ENCODE results near the gene DDC.

The DDC gene

DNA sequence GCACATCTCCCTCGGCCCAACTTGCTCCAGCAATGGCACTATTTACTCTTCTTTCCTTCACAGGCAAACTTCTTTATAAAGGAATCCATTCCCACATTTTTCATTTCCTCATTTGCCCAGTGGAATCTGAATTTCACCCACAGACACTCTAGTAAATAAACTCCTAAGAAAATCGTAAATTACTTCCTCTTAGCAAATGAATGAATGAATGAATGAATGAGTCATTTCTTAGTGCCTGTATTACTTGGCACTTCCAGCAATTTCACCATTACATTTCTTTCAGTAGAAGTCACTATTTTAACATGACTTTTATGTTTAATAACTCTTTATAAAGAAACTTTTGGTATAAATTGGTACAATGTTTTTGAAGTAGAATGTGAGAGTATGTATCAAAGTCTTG is 55.7 kb downstream of the DDC start:
- Histone ChIP-seq H3K27ac (no peak overlapping the region), H3K4me2 (ENCODE audit: low read length) (no peak overlapping the region), H3K4me3 (ENCODE audit: low read depth, low read length) (no peak overlapping the region), H3K9me3 (ENCODE audit: control insufficient read depth, low read length) (no peaks in the 10 kb centered on the region), H3K79me2 (no peaks in the 10 kb centered on the region), H3K27me3 (ENCODE audit: control insufficient read depth, insufficient read depth, low read length) (no peaks in the 10 kb centered on the region), H3K4me1 (peaks cover 10% of the 10 kb centered on the region), H2AFZ (no peak overlapping the region), H3K9ac (no peak overlapping the region), H3K36me3 (ENCODE audit: control insufficient read depth, insufficient read depth, low read length) (no peaks in the 10 kb centered on the region)
- TF ChIP-seq CTCF (IDR thresholded peaks at IDR 0.05), result no peak

DNA sequence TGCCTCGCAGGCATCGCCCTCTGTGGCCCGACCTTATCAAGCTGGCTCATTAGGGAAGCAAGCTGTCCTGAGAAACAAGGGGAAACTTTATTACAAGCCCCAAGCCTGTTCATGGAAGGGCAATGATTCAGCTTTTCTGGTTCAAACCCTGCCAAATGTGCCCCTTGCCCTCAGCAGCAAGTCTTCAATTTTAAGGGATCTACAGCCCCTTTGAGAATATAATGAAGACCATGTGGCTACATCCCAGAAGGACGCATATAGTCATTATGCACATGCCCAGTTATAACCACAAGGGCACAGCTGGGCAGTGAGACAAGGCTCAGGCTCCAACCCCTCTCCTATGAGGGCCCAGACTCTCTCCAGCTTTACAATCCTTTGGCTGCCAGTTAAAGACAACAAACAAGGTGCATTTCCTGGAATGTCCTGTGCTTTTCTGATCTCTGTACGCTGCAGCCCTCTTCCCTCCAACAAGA is 56.7 kb downstream of the DDC start:
- H3K4me3 ChIP-seq (ENCODE audit: low read depth, low read length), result no peak overlapping the region
- H3K9me3 ChIP-seq (ENCODE audit: control insufficient read depth, low read length), result no peaks in the 10 kb centered on the region
- H3K4me1 ChIP-seq, result peaks cover 10% of the 10 kb centered on the region
- H3K79me2 ChIP-seq, result no peaks in the 10 kb centered on the region
- no peaks in the 10 kb centered on the region for H3K27me3 ChIP-seq (ENCODE audit: control insufficient read depth, insufficient read depth, low read length)
- peak overlapping the region; percentile 2 for H2AFZ ChIP-seq
- no peak overlapping the region for H3K27ac ChIP-seq
- H3K4me2 ChIP-seq (ENCODE audit: low read length), result no peak overlapping the region
- H3K36me3 ChIP-seq (ENCODE audit: control insufficient read depth, insufficient read depth, low read length), result no peaks in the 10 kb centered on the region
- H3K9ac ChIP-seq, result no peak overlapping the region
- no peak for TF ChIP-seq CTCF (IDR thresholded peaks at IDR 0.05)

- no peak overlapping the region for H3K4me2 ChIP-seq (ENCODE audit: low read length)
- H3K9ac ChIP-seq, result no peak overlapping the region
- H2AFZ ChIP-seq, result peak overlapping the region; percentile 2
- H3K9me3 ChIP-seq (ENCODE audit: control insufficient read depth, low read length), result no peaks in the 10 kb centered on the region
- H3K36me3 ChIP-seq (ENCODE audit: control insufficient read depth, insufficient read depth, low read length), result no peaks in the 10 kb centered on the region
- H3K4me3 ChIP-seq (ENCODE audit: low read depth, low read length), result no peak overlapping the region
- no peaks in the 10 kb centered on the region for H3K79me2 ChIP-seq
- no peaks in the 10 kb centered on the region for H3K27me3 ChIP-seq (ENCODE audit: control insufficient read depth, insufficient read depth, low read length)
- no peak overlapping the region for H3K27ac ChIP-seq
- H3K4me1 ChIP-seq, result peaks cover 13% of the 10 kb centered on the region
- TF ChIP-seq CTCF (IDR thresholded peaks at IDR 0.05), result no peak
Observed at GRCh38 chr7:50507898-50508470, 57.2 kb downstream of the DDC start.

- no peaks in the 10 kb centered on the region for H3K36me3 ChIP-seq (ENCODE audit: control insufficient read depth, insufficient read depth, low read length)
Observed at GRCh38 chr7:50505553-50506210, 59.5 kb downstream of the DDC start.

More at GRCh38 chr7:50505553-50506210, 59.5 kb downstream of the DDC start:
- Histone ChIP-seq H3K9ac (no peak overlapping the region), H3K27me3 (ENCODE audit: control insufficient read depth, insufficient read depth, low read length) (no peaks in the 10 kb centered on the region), H3K79me2 (no peaks in the 10 kb centered on the region), H3K4me2 (ENCODE audit: low read length) (no peak overlapping the region), H3K4me3 (ENCODE audit: low read depth, low read length) (no peak overlapping the region), H3K9me3 (ENCODE audit: control insufficient read depth, low read length) (no peaks in the 10 kb centered on the region), H3K4me1 (peaks cover 27% of the 10 kb centered on the region), H2AFZ (no peak overlapping the region), H3K27ac (no peak overlapping the region)
- no peak for TF ChIP-seq CTCF (IDR thresholded peaks at IDR 0.05)
